Breast epithelium (tissue), 4 donors: ENCODE data around the gene SCARB1. TPM values are rescaled to one million over a fixed set of nuclear protein-coding genes. Genes with fewer than 3 reads are reported as not detected.

Experiments
- DNase-seq, 2 donors: peaks; one replicate each; pipeline ENCODE4 v3.0.0-alpha.2; 2019; ENCODE audit warnings: low spot score in 2 of 2
- H3K27ac ChIP-seq, 2 donors: fragments of 200-600 bp; sonication (generic) in 1 of 2; one replicate each; pipeline ENCODE4 v1.5.1; 2016 to 2019; ENCODE audit warnings: mild to moderate bottlenecking in 1 of 2
- H3K27me3 ChIP-seq, 2 donors: fragments of 200-600 bp; sonication (generic) in 1 of 2; one replicate each; pipeline versions ENCODE4 v1.5.1 to v1.6.0; 2017 to 2019; ENCODE audit warnings: control low read depth in 1 of 2, mild to moderate bottlenecking in 1 of 2
- H3K36me3 ChIP-seq: fragments of 200-600 bp; one replicate; pipeline ENCODE4 v1.5.1; 2019
- H3K4me1 ChIP-seq, 2 donors: fragments of 200-600 bp; sonication (generic); one replicate each; pipeline ENCODE4 v1.5.1; 2016 to 2019; ENCODE audit warnings: control low read depth in 1 of 2
- H3K4me3 ChIP-seq, 3 donors: fragments of 200-600 bp; sonication (generic); 1 replicate in 2 of 3; 2 replicates in 1 of 3; pipeline ENCODE4 v1.5.1; 2016 to 2019; ENCODE audit warnings: mild to moderate bottlenecking in 3 of 3, moderate library complexity in 2 of 3
- H3K9me3 ChIP-seq, 2 donors: fragments of 200-600 bp; sonication (generic) in 1 of 2; one replicate each; pipeline ENCODE4 v1.5.1; 2016 to 2019; ENCODE audit warnings: control low read depth in 1 of 2
- CTCF ChIP-seq, 3 donors: fragments of 450-650 bp; IDR thresholded peaks; one replicate each; pipeline ENCODE4 v1.5.1; 2016 to 2017; ENCODE audit warnings: antibody characterized with exemption in 3 of 3, mild to moderate bottlenecking in 3 of 3, moderate library complexity in 3 of 3
- POLR2A ChIP-seq: fragments of 450-650 bp; IDR thresholded peaks from one replicate; pipeline ENCODE4 v1.6.1; 2016; ENCODE audit warnings: antibody characterized with exemption, mild to moderate bottlenecking, moderate library complexity
- POLR2AphosphoS5 ChIP-seq, 3 donors: sonication (generic); formaldehyde crosslinking; IDR thresholded peaks; one replicate each; pipeline ENCODE4 v1.6.1; 2017; ENCODE audit warnings: antibody characterized with exemption in 3 of 3
- intact Hi-C: fragments of 100-400 bp; cut with DNase I; formaldehyde crosslinking; loops from one replicate; pipeline ENCODE4 v1.15.1; 2023; ENCODE audit warnings: low total_unique reads
- total RNA-seq, 3 donors: library from RNA; depleted of rRNA; stranded (reverse); fragments of >200 nt; gene quantifications; one replicate each; pipeline ENCODE4 v1.1.0, GENCODE V29; 2016

The SCARB1 gene
- total RNA-seq, 3 donors from 2014 or later, result 18.4 to 61.3 (median 20.2) TPM

- Histone ChIP-seq H3K36me3 (no peaks in the 10 kb centered on the region), H3K9me3 (no peaks in the 10 kb centered on the region), H3K27ac (peak overlapping the region in 1 of 2 donors; percentile 54), H3K4me1 (peaks cover 0 to 7% of the 10 kb centered on the region in 2 donors), H3K27me3 (no peaks in the 10 kb centered on the region), H3K4me3 (no peak overlapping the region)
- DNase-seq, result no peak
- intact Hi-C loops, result no loop called here
- TF ChIP-seq POLR2A (no peak), CTCF (IDR thresholded peaks at IDR 0.05) (no peak)
Observed at GRCh38 chr12:124856132-124856841, 7.4 kb downstream of the SCARB1 start.

GRCh38 chr12:124855275-124855957, 8.2 kb downstream of the SCARB1 start:
- TF ChIP-seq CTCF (IDR thresholded peaks at IDR 0.05) (no peak), POLR2A (no peak), POLR2AphosphoS5 (IDR thresholded peaks at IDR 0.05) (no peak)
- H3K27me3 ChIP-seq, result no peaks in the 10 kb centered on the region
- H3K4me3 ChIP-seq, result no peak overlapping the region
- H3K36me3 ChIP-seq, result no peaks in the 10 kb centered on the region
- H3K27ac ChIP-seq, result peak overlapping the region; percentile 33 to 54
- H3K9me3 ChIP-seq, result no peaks in the 10 kb centered on the region
- H3K4me1 ChIP-seq, result peaks cover 0 to 7% of the 10 kb centered on the region in 2 donors
- intact Hi-C loops, result no loop called here
- no peak for DNase-seq

GRCh38 chr12:124854637-124855184, 9.0 kb downstream of the SCARB1 start:
- Histone ChIP-seq H3K36me3 (no peaks in the 10 kb centered on the region), H3K4me1 (peaks cover 0 to 7% of the 10 kb centered on the region in 2 donors), H3K4me3 (no peak overlapping the region), H3K27me3 (no peaks in the 10 kb centered on the region), H3K9me3 (no peaks in the 10 kb centered on the region), H3K27ac (peak overlapping the region; percentile 33 to 54)
- no peak for DNase-seq
- intact Hi-C loops, result no loop called here
- TF ChIP-seq POLR2A (no peak), CTCF (IDR thresholded peaks at IDR 0.05) (no peak), POLR2AphosphoS5 (IDR thresholded peaks at IDR 0.05) (no peak)

GRCh38 chr12:124853781-124854636, 9.7 kb downstream of the SCARB1 start:
- no peak overlapping the region for H3K4me3 ChIP-seq
- H3K9me3 ChIP-seq, result no peaks in the 10 kb centered on the region
- H3K4me1 ChIP-seq, result peaks cover 0 to 7% of the 10 kb centered on the region in 2 donors
- no peaks in the 10 kb centered on the region for H3K36me3 ChIP-seq
- no peak for DNase-seq
- no peaks in the 10 kb centered on the region for H3K27me3 ChIP-seq
- intact Hi-C loops, result no loop called here
- peak overlapping the region in 1 of 2 donors; percentile 54 for H3K27ac ChIP-seq
- TF ChIP-seq POLR2AphosphoS5 (IDR thresholded peaks at IDR 0.05) (no peak), CTCF (IDR thresholded peaks at IDR 0.05) (no peak), POLR2A (no peak)
